Left forelimb (tissue), 1 donor: ENCODE data around the gene TUBB3.
A peak's percentile ranks its signal among the peaks of the same experiment; 100 is the strongest.
"Not testable (repeated sequence)": the region's sequence is repeated elsewhere in the genome, so short reads cannot be mapped to it uniquely, and the experiment has no call there.

Experiments
- DNase-seq: peaks from one replicate; pipeline ENCODE4 v3.0.0-alpha.2; 2018; ENCODE audit warnings: low spot score

The TUBB3 gene

DNA sequence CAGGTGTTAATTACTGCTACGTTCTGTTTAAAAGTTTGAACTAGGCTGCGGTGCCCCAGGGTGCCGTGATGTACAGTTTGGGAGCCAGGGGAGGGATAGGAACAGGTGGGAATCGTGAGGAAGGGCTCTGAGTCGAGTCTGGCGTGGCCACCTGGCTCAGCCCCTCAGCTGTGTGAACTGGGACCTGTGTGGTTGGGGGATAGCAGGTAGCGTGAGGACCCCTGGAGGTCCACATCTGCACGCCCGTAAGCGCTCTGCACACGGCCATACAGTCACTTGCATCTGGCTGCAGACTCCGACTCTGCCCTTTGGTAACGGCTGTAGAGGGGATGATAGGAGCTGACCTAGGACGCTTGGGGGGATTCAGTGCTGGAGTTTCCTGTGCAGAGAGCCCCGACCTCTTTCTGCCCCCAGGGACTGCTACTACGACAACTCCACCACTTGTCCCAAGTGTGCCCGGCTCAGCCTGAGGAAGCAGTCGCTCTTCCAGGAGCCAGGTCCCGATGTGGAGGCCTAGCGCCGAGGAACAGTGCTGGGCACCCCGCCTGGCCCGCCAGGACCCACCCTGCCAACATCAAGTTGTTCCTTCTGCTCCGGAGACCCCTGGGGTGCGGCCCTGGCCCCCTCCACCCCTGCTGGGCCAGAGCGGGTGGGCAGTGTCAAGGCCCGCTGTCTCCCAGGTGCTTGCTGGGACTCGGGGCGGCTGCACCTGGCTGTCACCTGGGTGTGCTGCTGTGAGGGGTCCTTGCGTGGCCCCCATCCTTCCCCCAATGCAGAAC, 42.5 kb downstream of the TUBB3 start:
- no peak for DNase-seq

DNA sequence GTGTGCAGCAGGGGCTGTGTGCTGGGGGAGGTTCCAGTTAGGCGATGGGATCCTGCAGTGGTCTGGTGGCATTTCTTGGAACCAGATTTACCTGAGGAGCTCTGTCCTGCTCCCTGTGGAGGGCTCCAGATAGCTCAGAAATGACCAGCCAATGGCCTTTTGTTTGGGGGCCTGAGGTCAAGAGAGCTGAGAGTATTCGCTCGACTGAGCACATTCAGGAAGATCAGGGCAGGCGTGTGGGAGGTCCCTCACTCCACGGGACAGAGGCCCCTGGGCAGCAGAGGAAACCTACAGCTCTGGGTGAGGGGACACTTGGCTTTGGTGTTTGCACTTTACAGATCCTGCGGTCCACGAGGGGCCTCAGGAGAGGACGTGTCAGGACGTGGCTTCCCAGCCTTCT, 43.6 kb downstream of the TUBB3 start:
- DNase-seq, result no peak

DNA sequence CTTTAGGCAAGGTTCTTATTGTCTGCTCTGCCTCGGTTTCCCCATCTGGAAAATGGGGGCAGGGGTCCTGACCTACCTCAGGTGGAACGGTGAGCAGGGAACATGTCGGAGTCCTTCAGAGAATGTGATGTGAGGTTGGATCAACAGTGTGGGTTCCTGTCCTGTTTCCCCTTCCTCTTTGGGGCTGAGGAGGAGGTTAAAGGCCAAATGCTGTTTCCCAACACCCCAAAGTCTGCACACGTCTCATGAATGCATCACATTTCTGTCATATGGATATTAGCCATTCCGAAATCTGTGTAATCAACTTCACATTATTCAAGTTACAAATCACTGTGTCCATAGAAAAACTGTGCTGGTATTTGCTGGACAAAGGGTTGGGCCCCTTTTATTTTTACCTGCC, 44.3 kb downstream of the TUBB3 start:
- DNase-seq, result not testable (repeated sequence)

DNA sequence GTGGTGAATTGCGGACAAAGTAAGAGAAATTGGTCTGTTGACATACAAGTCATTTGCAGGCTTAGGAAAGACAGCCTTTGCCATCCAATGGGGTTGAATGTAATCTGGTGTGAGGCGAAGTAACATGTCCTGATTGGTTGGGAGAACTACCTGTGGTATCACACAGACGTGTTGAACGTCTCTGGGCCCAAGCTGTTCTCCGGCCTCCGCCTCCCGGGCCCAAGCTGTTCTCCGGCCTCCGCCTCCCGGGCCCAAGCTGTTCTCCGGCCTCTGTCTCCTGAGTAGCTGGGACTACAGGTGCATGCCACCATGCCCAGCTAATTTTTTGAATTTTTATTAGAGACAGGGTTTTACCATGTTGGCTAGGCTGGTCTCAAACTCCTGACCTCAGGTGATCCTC, 44.9 kb downstream of the TUBB3 start:
- not testable (repeated sequence) for DNase-seq

DNA sequence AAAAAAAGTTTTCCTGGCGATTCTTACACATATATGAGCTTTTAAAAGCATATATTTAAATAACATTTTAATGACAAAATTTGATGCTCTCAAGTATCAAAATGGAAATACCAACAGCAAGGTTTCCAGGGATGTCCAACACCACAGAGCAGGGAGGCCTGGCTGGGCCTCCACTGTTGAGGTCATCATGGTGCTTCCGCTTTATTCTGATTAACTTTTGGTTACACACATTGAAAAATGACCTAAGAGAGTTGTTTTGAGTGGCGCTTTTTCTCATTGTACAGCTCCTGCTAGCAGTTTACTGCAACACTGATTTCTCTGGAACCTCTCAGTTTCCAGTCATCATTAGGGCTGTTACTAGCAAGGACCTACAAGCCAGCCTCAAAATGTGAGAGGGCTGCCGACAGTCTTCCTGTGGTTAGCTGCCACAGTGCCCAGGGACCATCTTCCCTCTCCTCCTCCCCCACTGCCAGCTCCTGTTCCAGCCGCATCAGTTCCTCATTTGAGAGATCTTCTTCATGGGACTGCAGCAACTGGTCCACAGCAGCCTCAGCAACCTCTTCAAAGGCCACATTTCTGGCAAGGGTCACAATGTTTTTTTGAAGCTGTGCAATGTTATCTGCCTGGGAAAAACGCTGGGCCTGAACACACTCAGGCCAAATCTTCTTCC, 46.7 kb downstream of the TUBB3 start:
- DNase-seq, result no peak

DNA sequence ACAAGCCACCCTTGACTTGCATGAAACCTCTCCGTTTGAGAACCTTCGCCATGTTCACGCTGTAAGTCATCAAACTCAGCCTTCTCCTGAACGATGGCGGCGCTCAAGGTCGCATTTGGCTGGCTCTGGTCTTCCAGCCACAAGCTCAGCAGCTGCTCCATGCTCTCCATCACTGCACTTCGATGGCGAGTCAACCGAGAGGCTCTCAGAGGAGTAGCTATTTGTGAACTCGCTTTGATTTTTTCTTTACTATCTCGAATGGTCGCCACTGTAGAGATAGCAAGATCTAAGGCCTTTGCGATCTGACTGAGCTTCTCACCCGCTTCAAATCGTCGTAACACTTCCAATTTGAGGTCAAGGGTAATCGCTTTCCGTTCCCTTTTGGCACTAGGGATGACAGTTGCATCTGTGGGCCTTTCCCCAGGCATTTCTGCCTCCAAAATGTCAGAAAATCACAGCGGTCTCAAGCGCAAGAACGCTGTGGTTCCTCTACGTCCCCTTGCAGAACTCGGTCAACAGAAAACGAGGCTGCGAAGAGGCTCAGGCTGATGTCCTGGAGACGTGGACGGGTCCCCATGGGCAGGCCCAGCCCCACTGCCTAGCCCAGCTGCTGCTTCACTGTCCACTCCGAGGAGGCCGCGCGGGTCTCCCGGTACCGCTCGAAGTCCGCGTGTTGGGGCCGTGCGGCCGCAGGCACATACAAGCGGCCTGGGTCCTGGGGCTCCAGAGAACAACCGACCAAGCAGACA, 48.5 kb downstream of the TUBB3 start:
- no peak for DNase-seq

DNA sequence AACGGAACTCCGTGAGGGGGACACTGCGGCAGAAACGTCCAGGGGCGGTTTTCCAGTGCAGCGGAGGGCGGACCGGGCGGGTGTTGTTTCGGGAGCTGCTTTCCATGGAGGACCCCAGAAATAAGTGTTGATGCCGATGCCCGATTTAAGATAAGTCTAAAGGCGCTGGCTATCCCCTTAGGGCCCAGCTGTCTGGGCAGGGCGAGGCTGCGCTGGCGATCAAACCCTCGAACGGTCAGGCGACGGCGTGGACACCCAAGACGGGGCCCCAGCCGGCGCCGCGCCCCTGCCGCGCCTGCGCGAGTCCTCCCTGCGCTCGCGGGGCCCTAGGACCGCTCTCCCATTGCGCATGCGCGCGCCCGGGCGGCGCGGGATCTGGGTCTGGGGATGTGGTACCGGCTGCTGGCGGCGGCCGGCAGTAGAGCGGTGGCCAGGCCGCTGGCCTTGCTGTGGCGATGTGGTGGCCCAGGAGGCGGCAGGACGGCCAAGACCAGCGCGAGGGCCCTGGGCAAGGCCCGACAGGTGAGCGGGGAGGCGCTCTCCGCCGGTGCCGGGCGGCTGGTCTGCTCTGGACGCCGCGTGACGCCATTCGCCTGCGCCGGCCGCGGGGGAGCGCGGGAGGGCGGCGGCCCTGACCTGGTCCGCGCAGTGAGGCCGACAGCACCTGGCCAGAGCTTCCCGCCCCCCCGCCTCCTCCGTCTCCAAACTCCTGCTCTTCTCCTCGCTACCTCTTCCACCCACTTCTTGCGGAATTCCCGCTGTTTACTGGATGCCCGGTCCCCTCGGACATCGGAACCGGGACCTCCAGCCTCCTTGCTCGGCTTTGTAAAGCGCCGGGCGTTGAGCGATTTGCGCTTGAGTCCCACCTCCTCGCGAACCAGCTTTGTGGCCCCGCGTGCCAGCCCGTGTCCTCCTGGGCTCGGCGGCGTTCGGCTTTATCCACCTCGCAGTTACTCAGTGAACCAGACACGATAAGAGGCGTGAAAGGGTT, 49.4 kb downstream of the TUBB3 start:
- DNase-seq, result peak; percentile 96

DNA sequence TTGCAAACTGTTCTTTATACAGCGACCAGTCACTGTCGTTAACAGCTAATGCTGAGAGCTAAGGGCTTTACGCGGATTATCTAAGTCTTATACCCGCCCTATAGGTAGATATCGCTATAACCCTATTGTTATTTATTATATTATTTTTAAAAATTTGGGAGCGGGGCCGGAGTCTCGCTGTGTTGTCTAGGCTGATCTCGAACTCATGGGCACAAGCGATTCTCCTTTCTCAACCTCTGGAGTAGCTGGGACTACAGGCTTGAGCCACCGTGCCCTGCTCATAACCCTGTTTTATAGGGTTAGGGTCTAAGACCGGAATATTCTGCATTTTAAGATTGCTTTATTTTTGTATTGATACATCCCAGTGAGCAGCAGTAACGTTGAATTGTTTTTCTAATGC, 50.1 kb downstream of the TUBB3 start:
- no peak for DNase-seq

DNA sequence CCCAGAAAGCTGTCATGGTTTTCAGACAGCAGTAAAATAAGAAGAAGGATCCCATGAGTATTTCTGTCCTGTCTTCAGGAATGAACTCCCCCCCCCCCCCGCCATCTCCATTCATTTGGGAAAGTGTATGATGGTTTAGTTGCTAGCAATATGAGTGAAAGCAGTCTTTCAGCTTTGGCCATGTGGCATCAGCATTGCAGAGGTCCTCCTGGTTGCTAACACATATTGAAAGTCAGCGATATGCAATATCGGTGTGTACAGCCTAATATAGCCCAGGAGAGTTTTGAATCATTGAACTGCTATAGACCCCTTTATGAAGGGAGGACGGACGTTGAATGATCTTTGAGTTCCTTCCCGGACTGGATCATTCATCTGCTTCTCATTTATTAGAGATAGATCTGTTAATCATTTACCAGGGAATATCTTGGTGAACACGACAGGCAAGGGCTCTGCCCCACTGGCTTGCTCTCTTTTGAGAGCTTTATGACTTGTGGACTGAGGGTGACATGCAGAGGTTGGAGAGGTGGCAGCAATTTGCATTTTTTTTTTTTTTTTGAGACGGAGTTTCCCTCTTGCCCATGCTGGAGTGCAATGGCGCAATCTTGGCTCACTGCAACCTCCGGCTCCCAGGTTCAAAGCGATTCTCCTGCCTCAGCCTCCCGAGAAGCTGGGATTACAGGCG, 50.7 kb downstream of the TUBB3 start:
- no peak for DNase-seq

DNA sequence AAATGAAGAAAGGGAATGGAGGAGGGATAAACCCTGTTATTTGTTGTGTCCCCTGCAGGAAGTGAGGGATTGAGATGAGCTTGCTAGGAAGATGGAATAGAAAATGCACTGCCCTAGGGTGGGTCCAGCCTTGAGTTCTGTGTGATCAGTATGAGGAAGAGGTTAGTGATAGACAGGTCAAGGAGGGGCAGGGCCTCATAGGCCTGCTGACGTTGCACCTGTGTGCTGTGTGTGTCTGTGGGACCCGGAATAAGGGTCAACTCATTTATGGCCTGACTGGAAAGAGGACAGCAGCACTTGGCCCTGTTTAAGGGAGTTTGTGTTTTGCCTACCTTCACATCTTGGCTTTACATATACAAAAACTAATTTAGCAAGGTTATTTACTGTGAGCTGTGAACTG, 51.7 kb downstream of the TUBB3 start:
- DNase-seq, result no peak

DNA sequence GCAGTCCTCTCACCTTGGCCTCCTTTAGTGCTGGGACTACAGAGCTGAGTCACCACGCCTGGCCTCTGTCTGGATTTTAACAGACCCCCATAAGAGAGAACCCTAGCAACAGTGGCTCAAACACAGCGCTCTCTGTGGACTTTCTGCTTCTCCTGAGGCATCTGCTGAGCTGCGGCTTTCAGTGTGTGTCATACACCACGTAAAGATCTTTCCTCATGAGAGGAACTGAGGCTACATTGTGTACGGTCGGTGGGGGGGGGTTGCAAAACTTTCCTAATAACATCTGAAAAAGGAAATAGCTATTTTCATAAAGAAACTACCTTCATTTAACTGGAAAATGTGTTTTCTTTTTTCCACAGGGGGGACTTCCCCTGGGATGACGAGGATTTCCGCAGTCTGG, 58.3 kb downstream of the TUBB3 start:
- DNase-seq, result no peak

DNA sequence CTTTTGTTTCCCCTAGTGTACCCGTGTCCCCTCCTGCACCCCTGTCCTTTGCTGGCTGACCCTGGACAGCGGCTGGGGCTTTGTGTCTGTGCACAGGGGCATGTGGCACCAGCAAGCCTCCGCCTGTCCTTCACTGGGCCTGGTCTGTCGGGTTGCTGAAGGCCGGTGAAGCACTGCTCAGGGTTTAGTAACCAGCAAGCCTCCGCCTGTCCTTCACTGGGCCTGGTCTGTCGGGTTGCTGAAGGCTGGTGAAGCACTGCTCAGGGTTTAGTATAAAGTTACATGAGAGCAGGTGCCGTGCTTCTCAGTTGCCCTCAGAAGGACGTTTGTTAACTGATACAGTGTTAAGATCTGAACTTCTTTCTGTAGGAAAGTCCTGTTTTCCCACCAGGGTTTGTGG, 59.2 kb downstream of the TUBB3 start:
- no peak for DNase-seq

DNA sequence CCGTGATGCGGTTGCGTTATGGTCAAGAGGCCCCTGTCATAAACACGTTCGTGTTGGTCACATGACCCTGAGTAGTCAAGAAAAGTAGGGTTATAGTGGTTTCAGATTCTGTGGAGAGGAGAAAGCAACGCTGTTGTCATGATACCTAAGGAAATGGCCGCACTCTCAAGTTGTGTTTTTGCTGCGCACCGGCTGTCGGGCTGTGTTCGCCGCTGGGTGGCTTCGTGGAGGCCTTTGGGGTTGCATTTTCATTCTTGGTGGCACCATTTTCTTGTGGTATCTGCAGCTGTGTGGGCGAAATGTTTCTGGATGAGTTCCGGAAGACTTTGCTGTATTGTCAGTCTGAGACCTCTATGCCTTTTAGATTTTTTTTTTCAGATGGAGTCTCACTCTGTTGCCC, 60.4 kb downstream of the TUBB3 start:
- no peak for DNase-seq

DNA sequence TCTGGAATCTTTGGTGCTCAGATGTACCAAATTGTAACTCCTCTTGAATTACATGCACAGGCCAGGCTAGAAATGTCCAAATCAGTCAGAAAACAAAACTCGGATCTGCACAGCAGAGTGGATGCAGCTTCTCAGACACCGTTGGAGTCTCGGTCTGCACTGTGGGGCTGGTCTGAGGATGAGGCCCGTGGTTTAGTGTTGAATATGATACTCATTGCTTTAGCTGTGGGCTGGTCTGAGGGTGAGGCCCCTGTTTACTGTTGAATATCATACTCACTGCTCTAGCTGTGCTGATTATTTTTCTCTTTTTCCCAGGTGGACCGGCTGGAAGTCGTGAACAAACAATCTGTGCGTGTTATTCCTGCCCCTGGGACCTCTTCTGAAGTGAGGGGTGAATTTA, 61.1 kb downstream of the TUBB3 start:
- no peak for DNase-seq

DNA sequence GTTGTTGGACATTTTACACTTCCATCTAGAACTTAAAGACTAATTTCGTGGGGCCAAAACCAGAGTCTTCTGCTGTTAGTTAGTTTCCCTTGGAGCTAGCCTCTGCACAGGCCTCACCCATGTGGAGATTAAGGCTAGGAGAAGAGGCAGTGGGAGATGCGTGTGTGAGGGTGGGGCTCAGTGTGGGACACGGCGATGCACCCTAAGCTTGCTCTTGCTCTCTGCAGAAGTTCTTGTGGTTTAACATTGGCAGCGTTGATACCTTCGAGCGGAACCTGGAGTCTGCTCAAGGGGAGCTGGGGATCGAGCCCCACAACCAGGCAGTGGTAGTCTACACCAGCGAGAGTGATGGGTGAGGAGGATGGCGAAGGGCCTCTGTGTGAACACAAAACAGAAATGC, 62.1 kb downstream of the TUBB3 start:
- no peak for DNase-seq
